Activated naive CD4-positive, alpha-beta T cell treated with anti-CD3 and anti-CD28 coated beads, Interleukin-2, amount 10 ng/mL, durations not matched to agents 5 hours and 36 hours (primary cell): ENCODE data around the gene KIF22. TPM values are rescaled to one million over a fixed set of nuclear protein-coding genes. Genes with fewer than 3 reads are reported as not detected.

Experiments
- total RNA-seq, 2 experiments: library from RNA; stranded (reverse); gene quantifications; one replicate each; pipeline ENCODE4 v1.2.3, GENCODE V29; 2021

Gene KIF22
- 100 to 1,000 TPM; 164 to 172 TPM for total RNA-seq

DNA sequence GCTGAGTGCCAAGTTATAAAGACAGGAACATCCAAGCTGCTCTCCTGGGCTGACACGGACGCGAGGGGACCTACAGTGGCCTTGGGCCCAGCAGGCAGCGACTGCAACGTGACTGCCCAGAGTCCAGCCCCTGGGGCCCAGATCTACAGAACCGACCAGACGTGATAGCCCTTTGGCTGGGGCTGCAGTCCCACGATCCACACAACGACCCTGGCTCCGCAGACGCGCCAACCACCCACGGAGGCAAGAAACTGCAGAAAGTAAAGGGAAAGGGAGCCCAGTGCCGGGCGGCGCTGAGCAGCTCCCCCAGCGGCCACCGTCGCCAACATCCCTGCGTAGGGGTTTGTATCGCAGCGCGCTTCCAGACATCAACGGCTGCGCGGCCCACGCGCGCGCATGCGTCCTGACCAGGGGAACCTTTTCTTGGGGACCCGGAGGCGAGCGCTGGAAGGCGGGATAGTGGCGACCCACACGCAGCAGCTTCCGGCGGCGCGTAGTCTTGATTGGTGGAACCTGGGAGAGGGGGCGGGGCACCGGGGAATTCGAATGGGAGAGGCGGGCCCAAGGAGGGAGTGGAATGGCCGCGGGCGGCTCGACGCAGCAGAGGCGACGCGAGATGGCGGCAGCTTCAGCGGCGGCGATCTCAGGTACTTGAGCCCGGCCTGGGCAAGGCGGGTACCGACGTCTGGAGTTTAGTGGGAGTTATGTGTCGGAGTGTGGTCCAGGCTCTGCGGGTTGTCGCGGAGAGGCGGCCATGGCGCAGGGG lies at the start of gene KIF22:
Gene KIF22 (plus strand): TSS at position 569 of the 766 bp plus-strand sequence. CDS start 9 bp downstream, at position 578.

GRCh38 chr16:29745853-29746345 lies 44.7 kb upstream of the KIF22 start, which contains the start of gene C16orf54:
Gene C16orf54, minus strand, starts transcription at chr16:29745990. Its CDS starts 1,039 bp downstream, at chr16:29744951.

DNA sequence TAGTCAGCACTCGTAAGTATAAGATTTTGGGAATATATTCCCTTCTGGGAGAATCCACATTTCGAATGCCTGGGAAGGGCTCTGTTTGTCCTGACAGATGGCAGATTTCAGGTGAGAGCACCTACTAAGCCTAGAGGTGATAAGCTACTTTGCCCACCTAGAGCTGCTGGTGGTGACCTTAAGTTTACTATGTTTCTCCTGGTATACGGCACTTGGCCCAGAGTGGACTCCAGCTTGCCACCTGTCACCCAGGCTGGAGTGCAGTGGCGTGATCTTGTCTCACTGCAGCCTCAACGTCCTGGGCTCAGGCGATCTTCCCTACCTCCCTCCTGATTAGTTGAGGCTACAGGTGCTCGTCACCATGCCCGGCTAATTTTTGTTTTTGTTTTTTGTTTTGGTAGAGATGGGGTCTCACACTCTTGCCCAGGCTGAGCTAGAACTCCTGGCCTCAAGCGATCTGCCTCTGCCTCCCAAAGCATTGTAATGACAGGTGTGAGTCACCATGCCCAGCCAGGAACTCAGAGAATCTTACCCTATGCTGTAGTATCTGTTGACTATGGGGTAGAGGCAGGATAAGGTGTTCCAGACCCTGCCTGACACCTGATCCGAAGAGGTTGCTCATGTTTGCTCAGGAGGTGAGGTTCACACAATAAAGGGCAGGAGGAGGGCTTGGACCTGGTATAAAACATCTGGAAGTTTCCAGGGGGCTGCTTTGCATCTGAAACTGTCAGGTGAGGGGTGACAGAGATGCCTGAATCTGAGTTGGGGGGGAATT lies 12.8 kb upstream of the KIF22 start, which contains the start of gene ZG16:
Gene ZG16 (plus strand): TSS at position 681 of the 775 bp plus-strand sequence. CDS start 1,011 bp downstream, outside the sequence.

GRCh38 chr16:29806099-29806579 lies 15.6 kb downstream of the KIF22 start, which contains the start of gene MAZ:
Gene MAZ, plus strand, starts transcription at chr16:29806529. Its CDS starts 173 bp downstream, at chr16:29806702.

GRCh38 chr16:29811896-29812665 lies 21.5 kb downstream of the KIF22 start, which contains the start of gene PRRT2:
Gene PRRT2, plus strand, starts transcription at chr16:29812193. Its CDS starts 862 bp downstream, at chr16:29813055.

GRCh38 chr16:29815793-29816693 lies 25.5 kb downstream of the KIF22 start, which contains the start of gene PAGR1:
Gene PAGR1, plus strand, starts transcription at chr16:29816152. Its CDS starts 374 bp downstream, at chr16:29816526.

GRCh38 chr16:29820271-29820701 lies 29.7 kb downstream of the KIF22 start, which contains the start of gene MVP:
Gene MVP, plus strand, starts transcription at chr16:29820462. Its CDS starts 10,088 bp downstream, at chr16:29830550.

Other genes with a start within 250 kb of the KIF22 start
- gene SPN, start 127.5 kb upstream of the KIF22 start, total RNA-seq, result 100 to 1,000 TPM; 336 to 352 TPM
- 1 to 10 TPM; 3.8 to 3.9 TPM for gene QPRT, start 111.6 kb upstream of the KIF22 start, total RNA-seq
- 100 to 1,000 TPM; 114 to 115 TPM for gene C16orf54, start 44.8 kb upstream of the KIF22 start, total RNA-seq
- not detected for gene ZG16, start 12.5 kb upstream of the KIF22 start, total RNA-seq
- gene MAZ, start 15.8 kb downstream of the KIF22 start, total RNA-seq, result 100 to 1,000 TPM; 378 to 401 TPM
- under 1 TPM; 0.58 to 0.98 TPM for gene PRRT2, start 21.4 kb downstream of the KIF22 start, total RNA-seq
- gene PAGR1, start 25.4 kb downstream of the KIF22 start, total RNA-seq, result 10 to 100 TPM; 28.0 to 28.1 TPM
- 100 to 1,000 TPM; 177 to 178 TPM for gene MVP, start 29.7 kb downstream of the KIF22 start, total RNA-seq
- gene CDIPT, start 72.5 kb downstream of the KIF22 start, total RNA-seq, result 10 to 100 TPM; 57.3 to 59.6 TPM
- not detected for gene SEZ6L2, start 108.8 kb downstream of the KIF22 start, total RNA-seq
- not detected for gene ASPHD1, start 109.7 kb downstream of the KIF22 start, total RNA-seq
- 10 to 100 TPM; 30.4 to 32.9 TPM for gene KCTD13, start 135.5 kb downstream of the KIF22 start, total RNA-seq
- 10 to 100 TPM; 74.1 to 77.3 TPM for gene TMEM219, start 171.3 kb downstream of the KIF22 start, total RNA-seq
- 10 to 100 TPM; 42.2 to 43.0 TPM for gene TAOK2, start 183.1 kb downstream of the KIF22 start, total RNA-seq
- gene HIRIP3, start 204.9 kb downstream of the KIF22 start, total RNA-seq, result 10 to 100 TPM; 33.1 to 34.6 TPM
- gene INO80E, start 205.5 kb downstream of the KIF22 start, total RNA-seq, result 100 to 1,000 TPM; 101 to 102 TPM
- not detected for gene DOC2A, start 220.3 kb downstream of the KIF22 start, total RNA-seq
- not detected for gene C16orf92, start 232.4 kb downstream of the KIF22 start, total RNA-seq
- 1 to 10 TPM; 4.7 to 5.8 TPM for gene TLCD3B, start 240.5 kb downstream of the KIF22 start, total RNA-seq